GM23338 (cell line): ENCODE measurements around the gene IL1RAPL2.

Source experiments
- CREB1 ChIP-seq: fragments of 250-450 bp; sonication (Bioruptor Pico); IDR thresholded peaks from 2 replicates; pipeline ENCODE4 v1.5.0; 2020; ENCODE audit warnings: low read depth, mild to moderate bottlenecking, moderate library complexity
- CTCF ChIP-seq, 2 experiments: fragments of 200-600 bp in 1 of 2; sonication (generic) in 1 of 2; conservative IDR thresholded peaks; 2 replicates each; pipeline versions ENCODE4 v1.5.1 to v1.6.1; 2016 to 2017; ENCODE audit warnings: antibody characterized with exemption in 2 of 2, low read depth in 2 of 2, mild to moderate bottlenecking in 2 of 2, moderate library complexity in 1 of 2
- EZH2 ChIP-seq: fragments of 200-600 bp; sonication (generic); IDR thresholded peaks from one replicate; pipeline ENCODE4 v1.8.0; 2017; ENCODE audit warnings: antibody characterized with exemption, mild to moderate bottlenecking, low read depth; ENCODE audit not compliant: unreplicated experiment
- EZH2phosphoT487 ChIP-seq: fragments of 200-600 bp; sonication (generic); IDR thresholded peaks from one replicate; pipeline ENCODE4 v1.8.1; 2018; ENCODE audit warnings: antibody characterized with exemption; ENCODE audit not compliant: unreplicated experiment
- POLR2AphosphoS5 ChIP-seq: IDR thresholded peaks from 2 replicates; pipeline ENCODE4 v1.6.1; 2016; ENCODE audit warnings: antibody characterized with exemption, low read depth
- REST ChIP-seq: IDR thresholded peaks from one replicate; pipeline ENCODE4 v1.6.1; 2018; ENCODE audit warnings: antibody characterized with exemption; ENCODE audit not compliant: unreplicated experiment
- ZNF331 ChIP-seq: fragments of 250-450 bp; sonication (Bioruptor Pico); IDR thresholded peaks from 2 replicates; pipeline ENCODE4 v1.5.0; 2020; ENCODE audit warnings: low read depth, mild to moderate bottlenecking, moderate library complexity

- TF ChIP-seq CTCF (conservative IDR thresholded peaks at IDR 0.05; ENCODE audit: low read depth in 2 of 2): no peak
- no peak for TF ChIP-seq POLR2AphosphoS5
- TF ChIP-seq EZH2: no peak
- TF ChIP-seq CREB1 (CRISPR knock-in tag): no peak
- TF ChIP-seq ZNF331 (CRISPR knock-in tag): no peak
- TF ChIP-seq EZH2phosphoT487: no peak
- no peak for TF ChIP-seq REST
Observed at GRCh38 chrX:105471597-105471996, 905.6 kb downstream of the IL1RAPL2 start.
